Neural progenitor cell (in vitro differentiated cells): ENCODE data around the gene ID1.
"Not testable (repeated sequence)": the region's sequence is repeated elsewhere in the genome, so short reads cannot be mapped to it uniquely, and the experiment has no call there.

Experiments
- CTCF ChIP-seq: fragments of 200-600 bp; sonication (generic); IDR thresholded peaks from 2 replicates; pipeline ENCODE4 v1.5.1; 2017; ENCODE audit warnings: antibody characterized with exemption, mild to moderate bottlenecking
- EZH2phosphoT487 ChIP-seq: fragments of 200-600 bp; sonication (generic); IDR thresholded peaks from 2 replicates; pipeline ENCODE4 v1.6.1; 2017; ENCODE audit warnings: antibody characterized with exemption

DNA sequence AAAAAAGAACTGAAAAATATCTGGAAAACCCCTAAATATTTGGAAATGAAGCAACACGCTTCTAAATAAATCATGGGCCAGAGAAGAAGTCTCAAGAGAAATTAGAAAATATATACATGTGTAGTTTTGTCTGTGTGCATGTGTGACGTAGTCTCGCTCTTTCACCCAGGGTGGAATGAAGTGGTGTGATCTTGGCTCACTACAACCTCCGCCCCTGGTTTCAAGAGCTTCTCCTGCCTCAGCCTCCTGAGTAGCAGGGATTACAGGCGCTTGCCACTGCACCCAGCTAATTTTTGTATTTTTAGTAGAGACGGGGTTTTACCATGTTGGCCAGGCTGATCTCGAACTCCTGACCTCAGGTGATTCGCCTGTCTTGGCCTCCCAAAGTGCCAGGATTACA lies 21.4 kb downstream of the ID1 start:
- not testable (repeated sequence) for TF ChIP-seq CTCF, EZH2phosphoT487
